HG02840 (cell line): ENCODE results near the gene PDLIM4.

Source experiments
- ATAC-seq: cut with Tn5 transposase; IDR thresholded peaks from one replicate; pipeline ENCODE4 v1.9.1; 2021; ENCODE audit warnings: mild to moderate bottlenecking, moderate library complexity, moderate number of reproducible peaks; ENCODE audit not compliant: unreplicated experiment, low FRiP score

Gene PDLIM4

DNA sequence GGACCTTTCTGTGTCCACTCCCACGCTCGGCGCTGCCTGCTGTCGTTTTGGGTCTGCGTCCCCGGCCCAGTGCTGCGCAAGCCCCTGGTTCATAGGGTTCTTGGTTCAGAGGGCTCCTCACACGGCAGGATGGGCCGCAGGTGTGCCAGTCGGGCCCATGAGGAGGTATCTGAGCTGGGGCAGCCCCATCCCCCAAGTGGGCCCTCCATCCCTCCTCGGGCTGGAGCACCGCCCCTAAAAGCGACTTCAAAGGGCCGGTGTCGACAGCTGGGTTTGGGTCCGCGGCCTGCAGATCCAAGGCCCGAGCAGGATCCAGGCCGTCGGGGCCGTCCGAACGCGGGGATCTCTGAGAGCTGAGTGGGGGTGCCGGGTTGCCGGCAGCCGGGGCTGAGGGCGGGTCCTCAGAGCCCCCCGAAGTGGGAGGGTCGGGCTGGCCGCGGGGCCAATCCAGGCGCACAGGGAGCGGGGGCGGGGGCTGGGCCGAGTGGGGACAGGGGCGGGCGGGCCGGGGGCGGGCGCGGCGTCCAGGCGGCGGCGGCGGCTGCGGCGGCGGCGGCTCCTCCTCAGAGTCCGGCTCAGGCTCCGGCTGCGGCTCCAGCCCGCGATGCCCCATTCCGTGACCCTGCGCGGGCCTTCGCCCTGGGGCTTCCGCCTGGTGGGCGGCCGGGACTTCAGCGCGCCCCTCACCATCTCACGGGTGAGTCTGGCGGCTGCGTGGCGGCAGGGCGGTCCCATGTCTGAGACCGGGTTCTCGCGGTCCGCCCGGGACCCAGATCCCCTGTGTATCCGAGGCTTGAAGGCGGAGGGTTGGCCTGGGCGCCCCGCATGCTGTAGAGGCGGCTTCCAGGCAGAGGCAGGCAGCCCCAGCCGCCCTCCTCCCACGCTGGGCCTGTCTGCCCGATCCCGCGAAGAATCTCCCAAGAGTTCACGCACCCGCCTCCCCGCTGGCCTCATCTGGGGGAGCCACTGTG is at the start of gene PDLIM4:
PDLIM4 (plus strand) TSS at position 566 of the 971 bp plus-strand sequence; CDS start at position 605, 39 bp downstream.
- ATAC-seq = no peak

DNA sequence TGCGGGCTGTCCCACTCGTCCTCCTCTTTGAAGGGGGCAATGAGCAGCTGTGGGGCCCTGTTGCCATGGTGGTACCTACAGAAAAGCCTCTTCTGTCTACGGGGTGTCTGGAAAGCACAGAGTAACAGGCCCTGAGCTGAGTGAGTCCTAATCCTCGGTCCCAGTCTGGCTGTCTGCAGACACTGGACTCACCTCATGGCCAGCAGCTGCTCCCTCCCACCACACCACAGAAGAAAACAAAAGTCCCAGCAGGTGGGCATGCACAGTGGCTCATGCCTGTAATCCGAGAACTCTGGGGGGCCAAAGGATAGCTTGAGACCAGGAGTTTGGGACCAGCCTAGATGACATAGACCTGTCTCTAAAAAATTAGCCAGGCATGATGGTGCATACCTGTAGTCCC is 49.7 kb upstream of the PDLIM4 start:
- ATAC-seq = no peak

DNA sequence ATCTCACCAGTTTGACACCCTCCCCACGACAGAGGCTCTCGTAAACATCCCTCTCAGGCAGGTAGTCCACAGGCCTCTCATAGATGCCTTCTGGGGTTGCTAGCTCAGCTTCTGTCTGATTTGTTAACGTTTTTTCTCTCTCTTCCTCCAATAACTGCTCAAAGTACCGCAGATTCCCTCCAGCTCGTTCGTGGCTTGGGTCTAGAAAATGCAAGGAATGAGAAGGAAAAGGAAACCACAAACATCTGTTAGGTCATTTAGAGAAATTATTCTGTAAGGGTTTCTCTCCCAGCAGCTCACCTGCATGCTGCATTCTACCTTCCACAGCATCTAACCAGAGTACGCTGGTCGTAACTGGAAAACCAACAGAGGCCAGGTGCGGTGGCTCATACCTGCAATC is 48.4 kb upstream of the PDLIM4 start:
- ATAC-seq = no peak

GRCh38 chr5:132209901-132210545 is 47.5 kb upstream of the PDLIM4 start:
- no peak for ATAC-seq

DNA sequence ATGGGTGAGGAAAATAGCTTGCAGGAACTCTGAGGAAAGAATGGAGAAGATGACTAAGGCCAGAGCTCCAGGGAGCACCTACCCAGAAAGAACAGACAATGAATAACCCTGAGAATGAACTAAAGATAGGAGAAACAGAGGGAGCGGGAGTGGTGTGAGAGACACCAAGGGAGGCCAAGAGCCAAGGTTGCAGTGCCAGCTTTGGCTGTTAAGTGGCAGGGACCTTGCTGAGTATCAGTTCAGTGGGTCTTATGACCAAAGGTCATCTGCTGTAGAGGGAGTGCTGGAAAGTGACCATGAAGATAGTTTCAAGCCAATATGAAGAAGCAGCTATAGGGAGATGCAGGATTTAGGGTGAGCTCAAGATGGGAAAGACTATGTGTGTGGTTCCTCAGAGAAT is 46.6 kb upstream of the PDLIM4 start:
- ATAC-seq = no peak

GRCh38 chr5:132211787-132212186 is 45.7 kb upstream of the PDLIM4 start:
- no peak for ATAC-seq

GRCh38 chr5:132213666-132214065 is 43.8 kb upstream of the PDLIM4 start:
- no peak for ATAC-seq

- ATAC-seq = no peak
Observed at GRCh38 chr5:132214491-132214890, 43.0 kb upstream of the PDLIM4 start.

- no peak for ATAC-seq
Observed at GRCh38 chr5:132215329-132215728, 42.2 kb upstream of the PDLIM4 start.

DNA sequence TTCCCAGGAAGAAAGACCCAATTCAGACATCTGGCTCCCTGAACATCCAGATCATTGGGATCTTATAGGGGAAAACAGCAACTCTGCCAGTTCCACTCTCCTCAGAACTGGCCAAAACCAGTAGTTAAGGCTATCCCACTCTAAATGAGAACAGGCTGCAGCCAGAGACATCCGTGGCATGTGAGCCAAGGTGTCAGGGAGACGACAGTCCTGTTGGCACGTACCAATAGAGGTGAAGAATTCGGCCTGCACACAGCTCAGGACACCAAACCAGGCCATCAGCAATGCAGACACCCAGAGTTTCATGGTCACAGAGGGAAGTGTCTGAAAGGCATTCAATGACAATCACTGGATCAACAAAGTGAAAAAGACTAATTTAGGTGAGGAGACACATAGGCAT is 39.2 kb upstream of the PDLIM4 start:
- ATAC-seq = no peak

DNA sequence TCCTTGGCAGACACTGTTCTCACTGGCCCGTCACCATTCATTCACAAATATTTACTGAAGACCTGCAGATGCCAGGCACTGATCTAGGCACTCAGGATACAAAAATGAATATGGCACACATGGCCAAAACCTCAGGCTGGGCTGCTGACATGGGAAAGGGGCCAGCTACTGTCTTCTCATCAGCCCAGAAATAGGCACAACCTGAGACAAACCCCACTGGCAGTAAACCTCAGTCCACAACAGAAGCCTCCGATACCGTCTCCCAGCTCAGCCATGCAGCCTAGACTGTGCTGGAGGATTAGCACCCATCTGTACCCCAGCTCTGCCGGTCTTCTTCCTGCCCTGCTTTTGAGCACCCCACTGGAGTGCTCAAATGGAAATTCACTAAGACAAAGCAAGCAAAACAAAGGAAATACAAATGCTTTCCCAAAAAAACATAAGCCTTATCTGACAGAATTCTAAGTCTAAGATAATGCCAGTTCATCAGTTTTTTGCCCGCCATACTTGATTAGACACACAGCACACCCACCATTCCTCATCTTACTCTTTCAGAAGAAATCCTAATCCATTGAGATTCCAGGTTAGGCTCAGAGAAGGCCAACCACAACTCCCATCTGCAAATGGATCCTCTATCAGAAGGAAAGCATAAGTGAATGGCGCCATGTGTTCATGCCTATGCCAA is 38.1 kb upstream of the PDLIM4 start:
- no peak for ATAC-seq

GRCh38 chr5:132219981-132220380 is 37.5 kb upstream of the PDLIM4 start:
- ATAC-seq = no peak

GRCh38 chr5:132220491-132220890 is 37.0 kb upstream of the PDLIM4 start:
- no peak for ATAC-seq

DNA sequence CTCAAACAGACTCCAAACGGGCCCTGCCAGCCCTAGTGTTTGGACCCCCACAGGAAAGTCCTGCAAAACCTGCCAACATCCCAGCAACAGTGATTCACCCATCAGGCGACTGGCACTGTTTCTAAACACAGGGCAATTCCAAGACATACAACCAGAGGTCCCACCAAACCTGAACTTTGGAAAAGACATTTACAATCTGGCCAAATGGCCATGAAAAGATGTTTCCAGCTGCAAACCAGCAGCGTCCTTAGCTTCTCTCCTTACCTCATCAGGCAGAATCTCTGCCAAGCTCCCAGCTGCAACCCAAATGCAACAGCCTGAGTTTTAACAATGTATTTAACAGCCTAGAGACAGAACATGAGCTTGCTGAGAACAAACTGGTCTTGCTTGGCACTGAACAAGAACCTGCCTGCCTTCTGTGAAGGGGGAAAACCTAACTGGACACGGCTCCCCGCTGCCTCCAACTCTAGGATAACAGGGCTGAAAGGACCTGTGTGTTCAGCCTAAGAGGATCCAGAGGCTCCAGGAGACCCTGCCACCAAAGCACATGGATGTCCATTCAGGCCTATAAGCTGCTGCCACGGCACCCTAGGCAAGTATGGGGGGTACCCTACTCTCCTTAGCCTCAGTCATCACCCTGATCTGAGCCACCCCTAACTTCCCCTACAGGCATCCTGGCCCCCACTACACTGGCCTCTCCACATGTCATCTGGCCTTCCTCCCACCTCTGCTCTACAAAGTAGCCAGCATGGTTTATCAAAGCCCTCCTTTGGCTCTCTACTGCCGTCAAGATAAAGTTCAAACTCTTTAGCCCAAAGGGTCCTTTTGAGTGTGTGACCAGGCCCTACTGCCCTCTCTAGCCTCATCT is 35.5 kb upstream of the PDLIM4 start:
- ATAC-seq = no peak

- ATAC-seq = no peak
Observed at GRCh38 chr5:132222649-132223038, 34.9 kb upstream of the PDLIM4 start.

- ATAC-seq = no peak
Observed at GRCh38 chr5:132223861-132224260, 33.6 kb upstream of the PDLIM4 start.

GRCh38 chr5:132224716-132225115 is 32.8 kb upstream of the PDLIM4 start:
- no peak for ATAC-seq

- ATAC-seq = no peak
Observed at GRCh38 chr5:132225165-132226032, 32.1 kb upstream of the PDLIM4 start.

DNA sequence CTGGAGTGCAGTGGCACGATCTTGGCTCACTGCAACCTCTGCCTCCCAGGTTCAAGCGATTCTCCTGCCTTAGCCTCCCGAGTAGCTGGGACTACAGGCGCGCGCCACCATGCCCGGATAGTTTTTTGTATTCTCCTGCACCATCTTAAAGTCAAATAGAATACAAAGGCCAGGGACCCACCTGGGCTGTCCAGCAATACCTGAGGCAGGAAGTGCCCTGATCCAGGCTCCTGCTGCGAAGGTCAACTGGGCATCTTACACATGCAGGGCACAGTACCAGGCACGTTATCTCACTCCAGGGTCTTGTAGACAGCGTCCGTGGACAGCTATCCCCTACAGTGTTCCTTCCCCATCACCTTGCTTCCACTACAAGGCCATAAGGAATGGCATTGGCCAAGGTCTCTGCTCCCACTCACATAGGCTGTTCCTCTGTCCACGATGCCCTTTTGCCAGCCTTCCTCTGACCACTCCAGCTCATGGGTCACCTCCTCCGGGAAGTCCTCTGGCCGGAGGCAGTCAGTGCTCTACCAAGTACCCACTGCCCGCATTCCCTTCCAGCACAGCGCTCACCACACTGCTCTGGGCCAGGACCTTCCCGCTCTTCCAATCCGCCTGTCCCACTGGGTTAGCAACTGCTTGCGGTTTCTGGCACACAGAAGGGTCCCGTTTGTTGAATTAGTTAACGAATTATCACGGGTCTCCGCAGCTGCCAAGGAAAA is 30.8 kb upstream of the PDLIM4 start:
- ATAC-seq = no peak
